NB4 (cell line): ENCODE measurements around the gene FAM184A.

Source experiments
- DNase-seq: peaks from one replicate; pipeline ENCODE4 v3.0.0; 2010; ENCODE audit warnings: low read depth
- H3K4me3 ChIP-seq: one replicate; pipeline ENCODE4 v1.5.1; 2011; ENCODE audit warnings: mild to moderate bottlenecking, low read depth, low read length, moderate library complexity
- CTCF ChIP-seq: IDR thresholded peaks from one replicate; pipeline ENCODE4 v1.5.1; 2012; ENCODE audit warnings: low read depth, low read length
- MAX ChIP-seq: IDR thresholded peaks from 2 replicates; pipeline ENCODE4 v1.6.1; 2011; ENCODE audit warnings: low read depth, low read length
- MYC ChIP-seq: IDR thresholded peaks from 2 replicates; pipeline ENCODE4 v1.6.1; 2011; ENCODE audit warnings: low read depth, low read length
- POLR2A ChIP-seq: IDR thresholded peaks from 2 replicates; pipeline ENCODE4 v1.6.1; 2011; ENCODE audit warnings: mild to moderate bottlenecking; ENCODE audit not compliant: insufficient read length; ENCODE audit errors: extremely low read depth

FAM184A gene

GRCh38 chr6:118970866-118971265, 107.6 kb downstream of the FAM184A start:
- H3K4me3 ChIP-seq, result no peak overlapping the region
- no peak for TF ChIP-seq POLR2A
- no peak for TF ChIP-seq MAX
- no peak for TF ChIP-seq CTCF
- no peak for TF ChIP-seq MYC
- no peak for DNase-seq

- peak; percentile 26 for DNase-seq
- TF ChIP-seq CTCF, result no peak
- no peak for TF ChIP-seq MAX
- no peak for TF ChIP-seq MYC
- no peak for TF ChIP-seq POLR2A
These were observed 110.0 kb downstream of the FAM184A start for GRCh38 chr6:118968416-118968815.

GRCh38 chr6:118967239-118967638, 111.2 kb downstream of the FAM184A start:
- no peak for DNase-seq
- H3K4me3 ChIP-seq, result no peak overlapping the region
- TF ChIP-seq MYC, result no peak
- no peak for TF ChIP-seq CTCF
- TF ChIP-seq POLR2A, result no peak
- no peak for TF ChIP-seq MAX

More at GRCh38 chr6:118968416-118968815, 110.0 kb downstream of the FAM184A start:
- H3K4me3 ChIP-seq, result no peak overlapping the region

- TF ChIP-seq CTCF (no peak), MYC (no peak)
- no peak for DNase-seq
These were observed 112.6 kb downstream of the FAM184A start for GRCh38 chr6:118965843-118966370.

GRCh38 chr6:118965371-118965770, 113.1 kb downstream of the FAM184A start:
- TF ChIP-seq MAX (no peak), MYC (no peak), POLR2A (no peak), CTCF (no peak)
- H3K4me3 ChIP-seq, result no peak overlapping the region
- DNase-seq, result no peak

More at GRCh38 chr6:118965843-118966370, 112.6 kb downstream of the FAM184A start:
- no peak overlapping the region for H3K4me3 ChIP-seq

GRCh38 chr6:118963003-118963402, 115.5 kb downstream of the FAM184A start:
- no peak overlapping the region for H3K4me3 ChIP-seq
- TF ChIP-seq CTCF (no peak), MAX (no peak), MYC (no peak), POLR2A (no peak)
- DNase-seq, result no peak
